Activated CD4-positive, alpha-beta T cell treated with anti-CD3 and anti-CD28 coated beads for 24 hours (primary cell): ENCODE measurements around the gene PSMD8.
"Not testable (repeated sequence)": the region's sequence is repeated elsewhere in the genome, so short reads cannot be mapped to it uniquely, and the experiment has no call there.

Source experiments
- DNase-seq, 2 donors: peaks; one replicate each; pipeline ENCODE4 v3.0.0-alpha.2; 2020; ENCODE audit warnings: low read depth in 2 of 2

PSMD8 gene

GRCh38 chr19:38374332-38375097, at the start of gene PSMD8:
TSS of gene PSMD8 (plus strand) at chr19:38374571. CDS start at chr19:38374602, 31 bp downstream.
- DNase-seq = peak; percentile 94 to 95

GRCh38 chr19:38326591-38326990, 47.8 kb upstream of the PSMD8 start:
- DNase-seq = no peak

- DNase-seq = no peak
Measured at GRCh38 chr19:38329651-38330050, 44.7 kb upstream of the PSMD8 start.

DNA sequence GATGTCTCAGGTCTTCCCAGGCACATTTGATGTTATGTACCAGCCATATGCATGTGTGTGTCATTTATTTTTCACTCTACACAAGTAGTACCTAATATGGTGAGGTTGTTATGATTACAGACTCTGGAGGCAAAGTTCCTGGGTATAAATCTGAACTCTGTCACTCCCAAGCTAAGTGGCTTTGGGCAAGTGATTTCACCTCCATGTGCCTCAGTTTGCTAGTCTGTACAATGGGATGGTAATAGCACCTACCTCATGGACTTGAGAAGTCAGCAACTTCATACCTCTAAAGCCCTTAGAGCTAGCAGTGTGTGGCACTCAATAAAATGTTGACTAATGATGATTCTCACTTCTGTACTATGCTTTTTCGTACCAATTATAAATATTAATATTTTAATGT, 42.6 kb upstream of the PSMD8 start:
- DNase-seq = no peak

DNA sequence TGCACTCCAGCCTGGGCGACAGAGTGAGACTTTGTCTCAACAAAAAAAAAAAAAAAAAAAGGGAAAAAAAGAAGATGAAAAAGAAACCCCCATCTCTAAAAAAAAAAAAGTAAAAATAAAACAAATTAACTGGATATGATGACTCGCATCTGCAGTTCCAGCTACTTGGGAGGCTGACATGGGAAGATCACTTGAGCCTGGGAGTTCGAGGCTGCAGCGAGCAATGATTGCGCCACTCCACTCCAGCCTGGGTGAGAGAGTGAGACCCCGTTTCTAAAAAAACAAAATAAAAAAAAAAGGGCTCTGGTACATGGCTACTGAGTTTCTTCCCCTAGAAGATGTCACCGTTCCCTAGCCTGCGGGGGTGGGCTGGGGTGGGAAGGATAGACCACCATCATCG, 41.1 kb upstream of the PSMD8 start:
- no peak for DNase-seq

DNA sequence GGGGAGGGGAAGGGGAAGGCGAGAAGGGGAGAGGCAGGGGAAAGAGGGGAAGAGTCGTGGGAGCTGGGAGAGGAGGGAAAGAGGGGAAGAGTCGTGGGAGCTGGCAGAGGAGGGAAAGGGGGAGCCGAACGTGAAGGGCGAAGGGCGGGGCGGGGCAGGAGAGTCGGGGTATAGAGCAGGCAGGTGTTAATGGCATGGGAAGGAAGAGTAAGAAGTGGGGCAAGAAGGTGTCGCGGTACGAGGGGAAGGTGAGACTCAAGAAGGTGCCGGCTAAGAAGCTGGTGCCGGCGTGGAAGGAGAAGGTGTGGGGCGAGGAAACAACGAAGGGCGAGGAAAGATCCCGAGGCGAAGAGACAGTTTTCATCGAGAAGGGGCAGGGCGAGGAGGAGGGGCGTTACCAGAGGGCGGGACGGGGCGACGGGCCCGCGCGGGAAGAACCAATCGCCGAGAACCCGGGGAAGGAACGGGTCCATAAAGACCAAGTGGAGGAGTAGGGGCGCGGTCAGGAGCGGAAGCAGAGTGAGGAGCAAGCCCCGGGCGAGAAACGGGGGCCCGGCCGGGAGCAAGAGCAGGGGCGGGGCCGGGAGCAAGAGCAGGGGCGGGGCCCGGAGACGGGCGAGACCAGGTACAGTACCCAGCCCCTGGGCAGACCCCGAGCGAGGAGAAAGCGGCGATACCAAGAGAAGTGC, 38.3 kb upstream of the PSMD8 start:
- DNase-seq = peak; percentile 93 to 94

DNA sequence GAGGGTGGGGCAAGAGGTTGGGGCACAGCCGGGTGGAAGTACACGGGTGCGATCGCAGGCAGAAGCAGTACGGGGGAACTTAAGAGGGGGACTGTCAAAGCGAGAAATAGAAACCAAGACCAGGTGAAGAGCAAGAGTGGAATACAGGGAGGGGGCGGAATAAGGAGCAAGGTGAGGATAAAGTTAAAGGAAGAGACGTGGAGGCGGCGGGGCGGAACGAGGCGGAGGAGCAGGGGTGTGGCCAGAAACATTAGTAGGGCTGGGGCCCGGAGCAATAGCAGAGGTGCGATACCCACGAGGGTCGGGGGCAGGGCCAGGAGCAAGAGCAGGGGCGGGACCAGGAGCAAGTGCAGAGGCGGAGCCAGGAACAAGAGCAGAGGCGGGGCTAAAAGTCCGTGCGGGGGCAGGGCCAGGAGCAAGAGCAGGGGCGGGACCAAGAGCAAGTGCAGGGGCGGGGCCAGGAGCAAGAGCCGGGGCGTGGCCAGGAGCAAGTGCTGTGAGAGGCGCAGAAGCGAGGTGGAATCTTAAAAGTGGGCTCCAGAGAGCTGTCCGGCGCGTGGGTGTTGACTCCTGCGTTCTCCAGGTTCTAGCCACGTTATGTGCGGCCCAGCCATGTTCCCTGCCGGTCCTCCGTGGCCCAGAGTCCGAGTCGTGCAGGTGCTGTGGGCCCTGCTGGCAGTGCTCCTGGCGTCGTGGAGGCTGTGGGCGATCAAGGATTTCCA, 37.6 kb upstream of the PSMD8 start:
- DNase-seq = peak; percentile 93 to 94

DNA sequence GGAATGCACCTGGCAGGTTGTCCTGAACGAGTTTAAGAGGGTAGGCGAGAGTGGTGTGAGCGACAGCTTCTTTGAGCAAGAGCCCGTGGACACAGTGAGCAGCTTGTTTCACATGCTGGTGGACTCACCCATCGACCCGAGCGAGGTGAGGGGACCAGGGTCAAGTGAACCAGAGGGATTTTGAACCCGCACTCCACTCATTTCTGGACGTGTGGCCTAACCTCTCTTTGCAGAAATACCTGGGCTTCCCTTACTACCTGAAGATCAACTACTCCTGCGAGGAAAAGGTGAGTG, 37.1 kb upstream of the PSMD8 start:
- no peak for DNase-seq

DNA sequence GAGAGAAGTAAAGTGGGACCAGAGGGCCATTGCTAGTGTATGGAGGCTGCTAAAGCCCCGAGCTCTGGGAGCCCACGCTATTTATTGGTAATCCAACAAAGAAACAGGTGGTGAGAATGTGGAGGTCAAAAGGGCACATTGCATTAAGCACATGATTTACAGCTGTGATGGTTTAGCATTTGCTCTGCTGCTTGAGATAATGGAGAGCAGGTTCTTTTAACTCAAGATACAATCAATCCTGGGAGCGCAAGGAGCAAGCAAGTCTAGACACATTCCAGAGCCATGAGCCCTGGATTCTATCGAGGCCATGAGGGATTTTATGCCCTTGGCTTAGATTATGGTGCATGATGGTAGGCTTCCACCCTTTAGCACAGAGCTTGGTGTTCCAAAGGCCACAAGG, 35.4 kb upstream of the PSMD8 start:
- not testable (repeated sequence) for DNase-seq

DNA sequence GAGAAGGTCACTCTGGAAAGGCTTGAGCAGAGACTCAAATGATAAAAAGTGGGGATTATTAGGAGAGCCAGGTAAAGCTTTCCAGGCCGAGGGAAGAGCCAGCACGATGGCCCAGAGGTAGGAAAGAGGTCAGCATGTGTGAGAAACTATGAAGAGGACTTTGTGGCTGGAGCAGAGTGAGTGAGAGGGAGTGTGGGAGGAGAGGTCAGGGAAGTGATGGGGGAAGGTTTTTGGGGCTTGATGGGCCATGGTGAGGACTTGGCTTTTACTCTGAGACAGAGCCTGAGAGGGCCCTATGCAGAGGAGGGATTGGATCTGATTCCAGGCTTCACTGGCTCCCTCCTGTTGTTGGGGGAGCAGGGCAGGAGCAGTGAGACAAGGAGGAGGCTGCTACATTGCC, 33.4 kb upstream of the PSMD8 start:
- no peak for DNase-seq

GRCh38 chr19:38346837-38347236, 27.5 kb upstream of the PSMD8 start:
- DNase-seq = no peak

- no peak for DNase-seq
Measured at GRCh38 chr19:38350883-38351282, 23.5 kb upstream of the PSMD8 start.

DNA sequence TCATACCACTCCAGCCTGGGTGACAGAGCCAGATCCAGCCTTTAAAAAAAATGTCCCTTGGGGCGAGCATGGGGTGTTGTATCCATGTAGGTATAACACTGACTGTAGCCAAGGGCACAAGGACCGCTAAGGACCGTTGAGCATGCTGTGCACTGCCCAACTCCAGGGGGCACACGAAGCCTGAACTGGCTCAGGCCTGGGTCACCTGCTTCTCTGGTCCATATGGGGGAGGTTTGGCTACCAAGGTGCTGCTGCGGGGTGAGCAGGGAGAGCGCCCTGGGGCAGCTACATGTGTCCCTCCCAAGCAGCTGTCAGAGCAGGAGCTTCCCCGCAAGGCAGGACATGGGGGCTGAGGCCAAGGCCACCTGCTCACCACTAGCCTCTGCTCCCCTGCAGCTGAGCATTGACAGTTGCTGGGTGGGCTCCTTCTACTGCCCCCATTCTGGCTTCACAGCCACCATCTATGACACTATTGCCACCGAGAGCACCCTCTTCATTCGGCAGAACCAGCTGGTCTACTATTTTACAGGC, 22.4 kb upstream of the PSMD8 start:
- no peak for DNase-seq

GRCh38 chr19:38352611-38353010, 21.8 kb upstream of the PSMD8 start:
- no peak for DNase-seq

- DNase-seq = no peak
Measured at GRCh38 chr19:38355728-38356725, 18.3 kb upstream of the PSMD8 start.

GRCh38 chr19:38358071-38358470, 16.3 kb upstream of the PSMD8 start:
- no peak for DNase-seq

- DNase-seq = no peak
Measured at GRCh38 chr19:38359242-38360021, 14.9 kb upstream of the PSMD8 start.

DNA sequence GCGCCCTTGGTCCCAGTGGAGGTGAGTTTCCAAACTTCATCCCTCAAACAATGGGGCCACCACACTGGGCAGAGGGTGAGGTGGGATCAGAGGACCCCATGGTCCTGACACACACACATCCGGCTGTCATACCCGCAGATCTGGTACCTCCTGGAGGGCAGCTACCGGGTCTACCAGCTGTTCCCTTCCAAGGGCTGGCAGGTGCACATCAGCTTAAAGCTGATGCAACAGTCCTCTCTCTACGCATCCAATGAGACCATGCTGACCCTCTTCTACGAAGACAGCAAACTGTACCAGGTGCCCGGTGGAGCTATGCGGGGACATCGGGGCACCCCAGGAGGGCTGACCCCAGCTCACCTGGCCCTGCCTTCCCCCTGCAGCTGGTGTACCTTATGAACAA, 14.0 kb upstream of the PSMD8 start:
- DNase-seq = no peak

GRCh38 chr19:38360839-38361631, 13.3 kb upstream of the PSMD8 start:
- DNase-seq = no peak

DNA sequence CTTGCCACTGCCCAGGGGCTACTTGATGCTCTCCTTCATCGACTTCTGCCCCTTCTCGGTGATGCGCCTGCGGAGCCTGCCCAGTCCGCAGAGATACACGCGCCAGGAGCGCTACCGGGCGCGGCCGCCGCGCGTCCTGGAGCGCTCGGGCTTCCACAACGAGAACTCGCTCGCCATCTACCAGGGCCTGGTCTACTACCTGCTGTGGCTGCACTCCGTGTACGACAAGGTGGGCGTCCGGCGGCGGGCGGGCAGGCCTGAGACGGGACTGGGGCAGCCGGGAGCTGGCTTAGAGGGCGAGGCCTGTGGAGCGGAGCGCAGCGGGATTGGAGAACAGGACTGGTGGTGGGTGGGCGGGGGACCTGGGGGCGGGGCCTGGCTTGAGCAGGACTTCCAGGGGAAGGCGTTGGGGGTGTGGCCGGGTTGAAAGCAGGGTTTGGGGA, 12.7 kb upstream of the PSMD8 start:
- DNase-seq = peak; percentile 49 to 73
